ENCODE measurements around the gene NEK6. TPM values are rescaled to one million over a fixed set of nuclear protein-coding genes. Genes with fewer than 3 reads are reported as not detected.
A peak's percentile ranks its signal among the peaks of the same experiment; 100 is the strongest.

Gene NEK6
- total and polyA plus RNA-seq, 11 donors: 1.8 to 42.4 (median 6.4) TPM

DNA sequence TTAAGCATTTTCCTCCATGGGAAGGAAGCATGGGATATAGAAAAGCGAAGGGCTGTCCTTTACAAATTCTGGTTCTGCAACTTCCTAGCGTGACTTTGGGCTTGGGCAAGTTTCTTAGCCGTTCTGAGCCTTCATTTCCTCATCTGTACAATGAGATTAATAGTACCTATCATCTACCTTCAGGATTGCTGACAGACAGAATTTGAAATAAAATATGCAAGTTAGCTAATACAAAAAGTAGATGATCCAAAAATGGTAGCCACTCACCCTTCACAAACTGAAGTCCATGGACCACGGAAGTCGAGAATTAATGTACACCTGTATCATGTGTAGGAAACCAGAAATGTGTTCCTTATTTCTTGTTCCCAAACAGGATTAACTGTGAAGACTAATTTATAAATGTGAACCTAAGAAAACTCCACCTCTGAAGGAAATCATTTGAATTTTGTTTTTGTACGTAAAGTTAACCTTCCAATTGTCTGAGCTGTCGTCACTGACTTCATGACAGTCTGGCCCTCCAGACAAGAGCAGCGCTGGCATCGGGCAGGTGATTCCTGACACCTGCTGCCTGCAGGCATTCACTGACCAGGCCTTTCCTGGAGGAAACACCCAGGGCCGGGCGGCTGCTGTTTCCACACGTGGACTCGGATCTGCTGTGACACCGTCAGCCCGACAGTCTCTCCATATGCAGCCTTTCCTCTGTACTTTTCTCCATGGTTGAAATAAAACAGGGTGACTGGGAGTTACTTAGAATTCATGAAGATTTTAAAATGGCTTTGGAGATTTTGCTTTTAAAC is 94.1 kb downstream of the NEK6 start:
- DNase-seq (peak in 1 of 5 donors; percentile 1), ATAC-seq (no peak)
- no peaks in the 10 kb centered on the region for H3K9me3 ChIP-seq
- H3K27me3 ChIP-seq: no peaks in the 10 kb centered on the region
- peaks cover 0 to 12% (median 0%) of the 10 kb centered on the region in 12 donors for H3K4me1 ChIP-seq
- no peak overlapping the region for H3K27ac ChIP-seq
- peaks cover 0 to 100% (median 87%) of the 10 kb centered on the region in 9 donors for H3K36me3 ChIP-seq
- no peak overlapping the region for H3K4me3 ChIP-seq
- no peak for TF ChIP-seq POLR2A (IDR thresholded peaks at IDR 0.05)
- TF ChIP-seq, protein P1, sequence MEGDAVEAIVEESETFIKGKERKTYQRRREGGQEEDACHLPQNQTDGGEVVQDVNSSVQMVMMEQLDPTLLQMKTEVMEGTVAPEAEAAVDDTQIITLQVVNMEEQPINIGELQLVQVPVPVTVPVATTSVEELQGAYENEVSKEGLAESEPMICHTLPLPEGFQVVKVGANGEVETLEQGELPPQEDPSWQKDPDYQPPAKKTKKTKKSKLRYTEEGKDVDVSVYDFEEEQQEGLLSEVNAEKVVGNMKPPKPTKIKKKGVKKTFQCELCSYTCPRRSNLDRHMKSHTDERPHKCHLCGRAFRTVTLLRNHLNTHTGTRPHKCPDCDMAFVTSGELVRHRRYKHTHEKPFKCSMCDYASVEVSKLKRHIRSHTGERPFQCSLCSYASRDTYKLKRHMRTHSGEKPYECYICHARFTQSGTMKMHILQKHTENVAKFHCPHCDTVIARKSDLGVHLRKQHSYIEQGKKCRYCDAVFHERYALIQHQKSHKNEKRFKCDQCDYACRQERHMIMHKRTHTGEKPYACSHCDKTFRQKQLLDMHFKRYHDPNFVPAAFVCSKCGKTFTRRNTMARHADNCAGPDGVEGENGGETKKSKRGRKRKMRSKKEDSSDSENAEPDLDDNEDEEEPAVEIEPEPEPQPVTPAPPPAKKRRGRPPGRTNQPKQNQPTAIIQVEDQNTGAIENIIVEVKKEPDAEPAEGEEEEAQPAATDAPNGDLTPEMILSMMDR (IDR thresholded peaks at IDR 0.05): no peak
- WGBS, 4 donors: 84 to 88% (median 86%) methylated on average over 9 to 15 of the region's 15 CpGs
- intact Hi-C loops (cut with DNase I): no loop called here

DNA sequence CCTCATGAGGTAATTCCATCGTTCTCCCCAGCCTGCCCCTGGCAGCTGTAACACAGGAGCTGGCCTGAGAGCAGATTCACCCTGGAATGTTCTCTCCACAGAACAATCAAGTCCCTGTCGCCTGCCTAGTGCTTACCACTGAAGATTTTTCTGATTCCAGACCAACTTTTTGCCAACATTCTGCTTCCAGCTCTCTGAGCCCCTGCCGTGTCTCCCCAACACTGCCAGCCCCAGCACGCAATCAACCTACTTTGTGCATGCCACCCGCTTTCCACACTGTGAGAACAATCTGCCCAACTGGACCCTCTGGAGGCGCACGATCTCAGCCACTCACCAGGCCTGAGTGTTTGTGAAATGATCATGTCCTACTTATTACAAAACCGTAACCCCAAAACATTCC is 94.9 kb downstream of the NEK6 start:
- H3K36me3 ChIP-seq: peaks cover 0 to 94% (median 85%) of the 10 kb centered on the region in 9 donors
- intact Hi-C loops (cut with DNase I): no loop called here
- ATAC-seq: no peak

DNA sequence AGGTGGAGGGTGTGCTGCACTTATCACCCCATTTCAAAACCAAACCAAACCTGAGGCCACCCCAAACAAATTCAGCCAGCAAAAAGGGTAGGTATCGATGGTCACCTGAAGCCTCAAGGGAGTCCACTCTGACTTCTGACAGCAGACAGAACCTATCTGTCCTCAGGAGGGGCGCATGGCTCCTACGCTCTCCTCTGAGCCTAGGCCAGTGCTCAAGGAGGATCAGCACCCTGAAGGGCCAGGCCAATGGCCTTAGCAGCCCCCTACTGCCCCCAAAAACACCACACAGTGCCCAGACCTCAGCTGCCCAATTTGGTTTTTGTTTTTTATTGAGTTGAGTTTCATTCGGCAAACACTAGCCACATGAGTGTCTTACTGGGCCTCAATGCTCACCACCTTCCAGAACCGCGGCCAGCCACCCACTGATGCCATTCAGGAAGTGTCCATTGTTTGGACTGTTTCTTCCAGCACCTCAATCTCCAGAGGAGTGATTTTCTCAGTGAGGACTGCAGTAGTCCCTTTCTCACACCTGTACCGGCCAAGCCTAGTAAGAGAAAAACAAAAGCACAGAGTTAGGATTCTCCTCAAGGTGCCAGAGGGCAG is 95.5 kb downstream of the NEK6 start:
- ATAC-seq: no peak
- Histone ChIP-seq H3K4me3 (no peak overlapping the region), H3K4me1 (peaks cover 0 to 17% (median 5%) of the 10 kb centered on the region in 12 donors), H3K36me3 (peaks cover 0 to 88% (median 78%) of the 10 kb centered on the region in 9 donors), H3K27me3 (no peaks in the 10 kb centered on the region), H3K27ac (no peak overlapping the region), H3K9me3 (no peaks in the 10 kb centered on the region)
- peak in 1 of 5 donors; percentile 3 for DNase-seq
- intact Hi-C loops (cut with DNase I): no loop called here
- TF ChIP-seq POLR2A (IDR thresholded peaks at IDR 0.05): no peak
- TF ChIP-seq, protein P1 (IDR thresholded peaks at IDR 0.05): no peak
- WGBS, 4 donors: 89 to 94% (median 92%) methylated on average over 7 of the region's 7 CpGs

More for the DNA sequence above, 94.9 kb downstream of the NEK6 start:
- TF ChIP-seq, protein P1 (IDR thresholded peaks at IDR 0.05): no peak
- no peak for TF ChIP-seq POLR2A (IDR thresholded peaks at IDR 0.05)
- 87 to 92% (median 89%) methylated on average over 8 of the region's 8 CpGs for WGBS, 4 donors
- peak in 1 of 5 donors; percentile 2 for DNase-seq
- H3K27me3 ChIP-seq: no peaks in the 10 kb centered on the region
- H3K27ac ChIP-seq: no peak overlapping the region
- no peaks in the 10 kb centered on the region for H3K9me3 ChIP-seq
- H3K4me3 ChIP-seq: no peak overlapping the region
- peaks cover 0 to 10% (median 2%) of the 10 kb centered on the region in 12 donors for H3K4me1 ChIP-seq

DNA sequence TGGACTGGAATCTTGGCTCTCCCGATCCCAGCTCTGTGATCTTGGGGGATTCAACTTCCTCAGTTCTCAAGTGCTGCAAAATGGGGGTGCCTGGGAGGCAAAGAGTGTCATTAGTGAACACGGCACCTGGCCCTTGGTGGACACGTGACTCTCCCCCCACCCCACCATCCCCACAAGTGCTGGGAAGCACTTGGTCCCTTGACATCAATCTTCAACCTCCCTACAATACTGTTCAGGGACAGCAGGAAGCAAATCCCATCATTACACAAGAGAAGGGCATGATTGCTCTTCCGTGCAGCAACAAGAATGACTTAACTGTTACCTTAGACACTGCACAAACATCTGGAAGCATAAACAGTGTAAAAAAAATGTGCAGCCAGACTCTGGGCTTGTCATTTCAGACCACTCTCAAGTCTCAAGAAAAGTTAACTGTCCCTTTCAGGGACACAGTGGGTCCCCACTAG is 96.1 kb downstream of the NEK6 start:
- Histone ChIP-seq H3K4me1 (peaks cover 0 to 22% (median 7%) of the 10 kb centered on the region in 12 donors), H3K27ac (no peak overlapping the region), H3K4me3 (no peak overlapping the region), H3K27me3 (no peaks in the 10 kb centered on the region), H3K9me3 (no peaks in the 10 kb centered on the region), H3K36me3 (peaks cover 0 to 85% (median 73%) of the 10 kb centered on the region in 9 donors)
- DNase-seq (peak in 1 of 5 donors; percentile 1), ATAC-seq (no peak)
- TF ChIP-seq, protein P1 (IDR thresholded peaks at IDR 0.05): no peak
- TF ChIP-seq POLR2A (IDR thresholded peaks at IDR 0.05): no peak
- 67 to 82% (median 77%) methylated on average over 4 of the region's 4 CpGs for WGBS, 4 donors
- intact Hi-C loops (cut with DNase I): no loop called here
